ENCODE data around the gene FSD2. TPM values are rescaled to one million over a fixed set of nuclear protein-coding genes. Genes with fewer than 3 reads are reported as not detected.

FSD2 gene
- total and polyA plus RNA-seq, 9 of the 15 experiments (the other 6 are each of a cell fraction or from before 2014, with no cell fraction given) = 0.01 to 0.06 TPM; not detected in 7

GRCh38 chr15:82709421-82710207, 96.3 kb downstream of the FSD2 start, which contains the start of gene AP3B2 (continued):
- TF ChIP-seq ESRRA (IDR thresholded peaks at IDR 0.05; ENCODE audit: borderline replicate concordance, low read depth) (no peak), NFIC (IDR thresholded peaks at IDR 0.05) (peak; percentile 74), ATF1 (CRISPR knock-in tag; IDR thresholded peaks at IDR 0.05) (no peak), ATF1 (tag; IDR thresholded peaks at IDR 0.05) (peak; percentile 24; the same call in 1 of the 2 replicates), ATF3 (IDR thresholded peaks at IDR 0.05) (no peak), ATF3 (CRISPR knock-in tag; conservative IDR thresholded peaks at IDR 0.05) (no peak; the same call in 1 of the 2 replicates), ZNF431 (CRISPR knock-in tag; IDR thresholded peaks at IDR 0.05) (0 out of 2 replicates have a peak, but pooled peaks have one; percentile 49), SP1 (CRISPR knock-in tag; IDR thresholded peaks at IDR 0.05) (peak; percentile 66; the same call in 1 of the 2 replicates), OTX1 (CRISPR knock-in tag; IDR thresholded peaks at IDR 0.05) (no peak), PRMT5 (CRISPR knock-in tag; IDR thresholded peaks at IDR 0.05) (peak; percentile 92), ELK1 (CRISPR knock-in tag; IDR thresholded peaks at IDR 0.05) (no peak), TCF3 (CRISPR knock-in tag; IDR thresholded peaks at IDR 0.05) (no peak), SNRNP70 (optimal IDR thresholded peaks at IDR 0.05; ENCODE audit: low read depth, low read length) (no peak), ZNF124 (CRISPR knock-in tag; IDR thresholded peaks at IDR 0.05) (no peak), TEAD1 (CRISPR knock-in tag; IDR thresholded peaks at IDR 0.05) (0 out of 4 replicates have a peak, but pooled peaks of 1 of the 2 experiments have one; percentile 15), ZFP30 (CRISPR knock-in tag; IDR thresholded peaks at IDR 0.05; ENCODE audit: borderline replicate concordance) (no peak), ZNF586 (CRISPR knock-in tag; conservative IDR thresholded peaks at IDR 0.05) (no peak)
- TF ChIP-seq, protein P1, sequence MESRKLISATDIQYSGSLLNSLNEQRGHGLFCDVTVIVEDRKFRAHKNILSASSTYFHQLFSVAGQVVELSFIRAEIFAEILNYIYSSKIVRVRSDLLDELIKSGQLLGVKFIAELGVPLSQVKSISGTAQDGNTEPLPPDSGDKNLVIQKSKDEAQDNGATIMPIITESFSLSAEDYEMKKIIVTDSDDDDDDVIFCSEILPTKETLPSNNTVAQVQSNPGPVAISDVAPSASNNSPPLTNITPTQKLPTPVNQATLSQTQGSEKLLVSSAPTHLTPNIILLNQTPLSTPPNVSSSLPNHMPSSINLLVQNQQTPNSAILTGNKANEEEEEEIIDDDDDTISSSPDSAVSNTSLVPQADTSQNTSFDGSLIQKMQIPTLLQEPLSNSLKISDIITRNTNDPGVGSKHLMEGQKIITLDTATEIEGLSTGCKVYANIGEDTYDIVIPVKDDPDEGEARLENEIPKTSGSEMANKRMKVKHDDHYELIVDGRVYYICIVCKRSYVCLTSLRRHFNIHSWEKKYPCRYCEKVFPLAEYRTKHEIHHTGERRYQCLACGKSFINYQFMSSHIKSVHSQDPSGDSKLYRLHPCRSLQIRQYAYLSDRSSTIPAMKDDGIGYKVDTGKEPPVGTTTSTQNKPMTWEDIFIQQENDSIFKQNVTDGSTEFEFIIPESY (CRISPR knock-in tag; IDR thresholded peaks at IDR 0.05) = peak; percentile 45; the same call in 1 of the 2 replicates
- TF ChIP-seq, protein P2, sequence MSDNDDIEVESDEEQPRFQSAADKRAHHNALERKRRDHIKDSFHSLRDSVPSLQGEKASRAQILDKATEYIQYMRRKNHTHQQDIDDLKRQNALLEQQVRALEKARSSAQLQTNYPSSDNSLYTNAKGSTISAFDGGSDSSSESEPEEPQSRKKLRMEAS (CRISPR knock-in tag; IDR thresholded peaks at IDR 0.05) = peak; percentile 20; the same call in 1 of the 2 replicates
- TF ChIP-seq, protein P3, sequence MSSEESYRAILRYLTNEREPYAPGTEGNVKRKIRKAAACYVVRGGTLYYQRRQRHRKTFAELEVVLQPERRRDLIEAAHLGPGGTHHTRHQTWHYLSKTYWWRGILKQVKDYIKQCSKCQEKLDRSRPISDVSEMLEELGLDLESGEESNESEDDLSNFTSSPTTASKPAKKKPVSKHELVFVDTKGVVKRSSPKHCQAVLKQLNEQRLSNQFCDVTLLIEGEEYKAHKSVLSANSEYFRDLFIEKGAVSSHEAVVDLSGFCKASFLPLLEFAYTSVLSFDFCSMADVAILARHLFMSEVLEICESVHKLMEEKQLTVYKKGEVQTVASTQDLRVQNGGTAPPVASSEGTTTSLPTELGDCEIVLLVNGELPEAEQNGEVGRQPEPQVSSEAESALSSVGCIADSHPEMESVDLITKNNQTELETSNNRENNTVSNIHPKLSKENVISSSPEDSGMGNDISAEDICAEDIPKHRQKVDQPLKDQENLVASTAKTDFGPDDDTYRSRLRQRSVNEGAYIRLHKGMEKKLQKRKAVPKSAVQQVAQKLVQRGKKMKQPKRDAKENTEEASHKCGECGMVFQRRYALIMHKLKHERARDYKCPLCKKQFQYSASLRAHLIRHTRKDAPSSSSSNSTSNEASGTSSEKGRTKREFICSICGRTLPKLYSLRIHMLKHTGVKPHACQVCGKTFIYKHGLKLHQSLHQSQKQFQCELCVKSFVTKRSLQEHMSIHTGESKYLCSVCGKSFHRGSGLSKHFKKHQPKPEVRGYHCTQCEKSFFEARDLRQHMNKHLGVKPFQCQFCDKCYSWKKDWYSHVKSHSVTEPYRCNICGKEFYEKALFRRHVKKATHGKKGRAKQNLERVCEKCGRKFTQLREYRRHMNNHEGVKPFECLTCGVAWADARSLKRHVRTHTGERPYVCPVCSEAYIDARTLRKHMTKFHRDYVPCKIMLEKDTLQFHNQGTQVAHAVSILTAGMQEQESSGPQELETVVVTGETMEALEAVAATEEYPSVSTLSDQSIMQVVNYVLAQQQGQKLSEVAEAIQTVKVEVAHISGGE (CRISPR knock-in tag; IDR thresholded peaks at IDR 0.05) = peak in 2 of 3 experiments; percentile 38 to 63; a peak in 2 of 6 replicates
